ENCODE data around the gene MDH1B.

DNA sequence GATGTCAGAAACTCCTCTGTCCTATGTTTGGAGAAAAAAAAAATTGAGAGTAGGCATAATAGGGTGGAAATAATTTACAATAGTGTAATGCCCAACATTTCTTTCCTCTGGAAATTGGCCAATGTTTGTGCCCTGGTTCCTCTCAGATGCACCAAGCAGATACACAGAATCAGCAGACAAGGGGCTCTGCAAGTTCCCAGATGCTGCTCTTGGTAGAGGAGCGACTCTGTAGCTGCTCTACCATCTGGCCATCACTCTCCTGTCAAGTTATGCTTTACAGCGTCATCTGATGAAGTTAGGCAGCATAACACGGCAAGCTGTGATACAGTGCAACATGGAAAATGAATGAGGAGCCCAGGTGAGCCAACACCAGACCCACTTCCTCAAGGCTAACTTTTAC is 48.5 kb downstream of the MDH1B start:
- TF ChIP-seq, protein P1, sequence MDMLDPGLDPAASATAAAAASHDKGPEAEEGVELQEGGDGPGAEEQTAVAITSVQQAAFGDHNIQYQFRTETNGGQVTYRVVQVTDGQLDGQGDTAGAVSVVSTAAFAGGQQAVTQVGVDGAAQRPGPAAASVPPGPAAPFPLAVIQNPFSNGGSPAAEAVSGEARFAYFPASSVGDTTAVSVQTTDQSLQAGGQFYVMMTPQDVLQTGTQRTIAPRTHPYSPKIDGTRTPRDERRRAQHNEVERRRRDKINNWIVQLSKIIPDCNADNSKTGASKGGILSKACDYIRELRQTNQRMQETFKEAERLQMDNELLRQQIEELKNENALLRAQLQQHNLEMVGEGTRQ (IDR thresholded peaks at IDR 0.05), result no peak
- TF ChIP-seq CTCF (IDR thresholded peaks at IDR 0.05) (no peak), HOXA7 (CRISPR knock-in tag; IDR thresholded peaks at IDR 0.05) (no peak), JUNB (IDR thresholded peaks at IDR 0.05) (no peak), ZNF302 (CRISPR knock-in tag; IDR thresholded peaks at IDR 0.05) (no peak)

Data from A549 (cell line).